Measurements from ENCODE around the gene CALHM5.

CALHM5 gene

GRCh38 chr6:116557893-116558292 is 46.5 kb downstream of the CALHM5 start (continued):
- TF ChIP-seq ZNF366 (tag by site-specific recombination; conservative IDR thresholded peaks at IDR 0.05): peak; percentile 70
- no peak for TF ChIP-seq ZNF585B (tag by site-specific recombination; IDR thresholded peaks at IDR 0.05)
- TF ChIP-seq ZNF629 (tag by site-specific recombination; IDR thresholded peaks at IDR 0.05): peak; percentile 66
- TF ChIP-seq ZNF600 (tag by site-specific recombination; IDR thresholded peaks at IDR 0.05): peak; percentile 52; the same call in 1 of the 2 replicates
- peak; percentile 70 for TF ChIP-seq ZBTB44 (tag by site-specific recombination; IDR thresholded peaks at IDR 0.05)

- TF ChIP-seq ZSCAN5A (tag by site-specific recombination; IDR thresholded peaks at IDR 0.05) (no peak), ATF2 (tag by site-specific recombination; IDR thresholded peaks at IDR 0.05; ENCODE audit: low read depth) (peak; percentile 53; the same call in 1 of the 2 replicates), ZNF184 (tag by site-specific recombination; IDR thresholded peaks at IDR 0.05) (no peak), ZNF239 (tag by site-specific recombination; IDR thresholded peaks at IDR 0.05) (no peak), ZBTB7A (tag by site-specific recombination; IDR thresholded peaks at IDR 0.05; ENCODE audit: low read depth) (no peak)
- POLR2A ChIA-PET: interaction anchor here (1.4 kb wide), 1 partner anchor 10 kb away, joined by 6 read pairs; the partner anchor contains the start of gene RWDD1
- Histone ChIP-seq H3K4me3 (ENCODE audit: low read depth, low read length) (no peak overlapping the region), H3K9me3 (ENCODE audit: control insufficient read depth, insufficient read depth, low read depth, low read length) (no peaks in the 10 kb centered on the region), H3K36me3 (ENCODE audit: control insufficient read depth in 2 of 2, insufficient read depth in 1 of 2, low read length in 2 of 2) (no peaks in the 10 kb centered on the region), H3K4me1 (ENCODE audit: control insufficient read depth, insufficient read depth, low read length) (peaks cover 4% of the 10 kb centered on the region; the same call in 1 of the 2 replicates), H3K27ac (ENCODE audit: extremely low read depth, low read depth, low read length) (no peak overlapping the region)
- CTCF ChIA-PET: interaction anchor here (0.6 to 7.0 kb wide), 29 partner anchors 9 to 448 kb away, joined by 3 to 159 read pairs (median 10); partner anchors contain the start of genes CALHM5, RWDD1, TRAPPC3L and TSPYL1
These were observed 48.7 kb downstream of the CALHM5 start for GRCh38 chr6:116560130-116560529.

GRCh38 chr6:116561377-116562018 is 50.1 kb downstream of the CALHM5 start:
- H3K27ac ChIP-seq (ENCODE audit: extremely low read depth, low read depth, low read length): no peak overlapping the region
- no peak overlapping the region for H3K4me3 ChIP-seq (ENCODE audit: low read depth, low read length)
- H3K4me1 ChIP-seq (ENCODE audit: control insufficient read depth, insufficient read depth, low read length): peaks cover 4% of the 10 kb centered on the region; the same call in 1 of the 2 replicates
- POLR2A ChIA-PET: interaction anchor here (0.9 to 1.4 kb wide), 2 partner anchors 9 kb away, joined by 4 to 6 read pairs; partner anchors contain the start of gene RWDD1
- H3K9me3 ChIP-seq (ENCODE audit: control insufficient read depth, insufficient read depth, low read depth, low read length): no peaks in the 10 kb centered on the region
- CTCF ChIA-PET: interaction anchor here (0.6 to 7.0 kb wide), 65 partner anchors 8 to 450 kb away, joined by 3 to 159 read pairs (median 4); partner anchors contain the start of genes CALHM4, CALHM5, RWDD1 and TRAPPC3L
- no peaks in the 10 kb centered on the region for H3K36me3 ChIP-seq (ENCODE audit: control insufficient read depth in 2 of 2, insufficient read depth in 1 of 2, low read length in 2 of 2)
- TF ChIP-seq EGR2 (tag by site-specific recombination; IDR thresholded peaks at IDR 0.05; ENCODE audit: low read depth) (no peak), ZNF18 (tag by site-specific recombination; IDR thresholded peaks at IDR 0.05) (no peak), PATZ1 (tag by site-specific recombination; IDR thresholded peaks at IDR 0.05) (no peak), ZNF654 (tag by site-specific recombination; IDR thresholded peaks at IDR 0.05; ENCODE audit: low read depth) (peak; percentile 89), ZNF274 (IDR thresholded peaks at IDR 0.05; ENCODE audit: low read length) (no peak), ZNF274 (tag by site-specific recombination; IDR thresholded peaks at IDR 0.05; ENCODE audit: borderline replicate concordance) (no peak), ZEB2 (tag by site-specific recombination; IDR thresholded peaks at IDR 0.05) (no peak), TSHZ1 (tag by site-specific recombination; IDR thresholded peaks at IDR 0.05; ENCODE audit: borderline replicate concordance) (no peak), ZSCAN16 (tag by site-specific recombination; IDR thresholded peaks at IDR 0.05) (no peak), ZNF792 (tag by site-specific recombination; IDR thresholded peaks at IDR 0.05) (no peak)
